HUDEP-2 (cell line): ENCODE results near the gene FRMPD2.

Source experiments
- DNase-seq, 76 experiments: peaks; one replicate each; lab custom pipeline; 2025; ENCODE audit not compliant: unreplicated experiment in 76 of 76; lab: John Stamatoyannopoulos, UW

The FRMPD2 gene, protein sequence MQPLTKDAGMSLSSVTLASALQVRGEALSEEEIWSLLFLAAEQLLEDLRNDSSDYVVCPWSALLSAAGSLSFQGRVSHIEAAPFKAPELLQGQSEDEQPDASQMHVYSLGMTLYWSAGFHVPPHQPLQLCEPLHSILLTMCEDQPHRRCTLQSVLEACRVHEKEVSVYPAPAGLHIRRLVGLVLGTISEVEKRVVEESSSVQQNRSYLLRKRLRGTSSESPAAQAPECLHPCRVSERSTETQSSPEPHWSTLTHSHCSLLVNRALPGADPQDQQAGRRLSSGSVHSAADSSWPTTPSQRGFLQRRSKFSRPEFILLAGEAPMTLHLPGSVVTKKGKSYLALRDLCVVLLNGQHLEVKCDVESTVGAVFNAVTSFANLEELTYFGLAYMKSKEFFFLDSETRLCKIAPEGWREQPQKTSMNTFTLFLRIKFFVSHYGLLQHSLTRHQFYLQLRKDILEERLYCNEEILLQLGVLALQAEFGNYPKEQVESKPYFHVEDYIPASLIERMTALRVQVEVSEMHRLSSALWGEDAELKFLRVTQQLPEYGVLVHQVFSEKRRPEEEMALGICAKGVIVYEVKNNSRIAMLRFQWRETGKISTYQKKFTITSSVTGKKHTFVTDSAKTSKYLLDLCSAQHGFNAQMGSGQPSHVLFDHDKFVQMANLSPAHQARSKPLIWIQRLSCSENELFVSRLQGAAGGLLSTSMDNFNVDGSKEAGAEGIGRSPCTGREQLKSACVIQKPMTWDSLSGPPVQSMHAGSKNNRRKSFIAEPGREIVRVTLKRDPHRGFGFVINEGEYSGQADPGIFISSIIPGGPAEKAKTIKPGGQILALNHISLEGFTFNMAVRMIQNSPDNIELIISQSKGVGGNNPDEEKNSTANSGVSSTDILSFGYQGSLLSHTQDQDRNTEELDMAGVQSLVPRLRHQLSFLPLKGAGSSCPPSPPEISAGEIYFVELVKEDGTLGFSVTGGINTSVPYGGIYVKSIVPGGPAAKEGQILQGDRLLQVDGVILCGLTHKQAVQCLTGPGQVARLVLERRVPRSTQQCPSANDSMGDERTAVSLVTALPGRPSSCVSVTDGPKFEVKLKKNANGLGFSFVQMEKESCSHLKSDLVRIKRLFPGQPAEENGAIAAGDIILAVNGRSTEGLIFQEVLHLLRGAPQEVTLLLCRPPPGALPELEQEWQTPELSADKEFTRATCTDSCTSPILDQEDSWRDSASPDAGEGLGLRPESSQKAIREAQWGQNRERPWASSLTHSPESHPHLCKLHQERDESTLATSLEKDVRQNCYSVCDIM (N-terminal part only)

GRCh38 chr10:48274636-48275035 is at the start of gene FRMPD2:
Gene FRMPD2, minus strand, starts transcription at chr10:48274696. Its CDS starts 129 bp downstream, at chr10:48274567.
- DNase-seq: no peak

DNA sequence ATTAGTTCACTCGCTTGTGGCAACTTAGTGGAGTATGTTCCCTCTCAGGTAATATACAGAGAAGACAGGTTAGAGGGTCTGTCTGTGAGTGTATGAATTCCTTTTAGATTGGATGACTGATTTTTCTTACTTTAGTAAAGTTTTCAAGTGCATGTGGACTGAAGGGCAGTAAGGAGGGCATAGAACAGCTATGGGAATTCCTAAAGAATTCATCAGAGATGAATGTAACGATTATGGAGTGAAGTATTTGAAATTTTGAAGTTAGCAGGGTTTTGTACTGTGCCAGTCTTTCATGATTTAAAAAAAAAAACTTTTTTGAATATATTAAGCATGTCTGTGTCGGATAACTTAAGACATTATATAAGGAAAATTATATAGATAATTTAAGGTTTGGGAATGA is 47.5 kb upstream of the FRMPD2 start:
- no peak for DNase-seq

GRCh38 chr10:48317321-48317990 is 43.0 kb upstream of the FRMPD2 start:
- DNase-seq: no peak

DNA sequence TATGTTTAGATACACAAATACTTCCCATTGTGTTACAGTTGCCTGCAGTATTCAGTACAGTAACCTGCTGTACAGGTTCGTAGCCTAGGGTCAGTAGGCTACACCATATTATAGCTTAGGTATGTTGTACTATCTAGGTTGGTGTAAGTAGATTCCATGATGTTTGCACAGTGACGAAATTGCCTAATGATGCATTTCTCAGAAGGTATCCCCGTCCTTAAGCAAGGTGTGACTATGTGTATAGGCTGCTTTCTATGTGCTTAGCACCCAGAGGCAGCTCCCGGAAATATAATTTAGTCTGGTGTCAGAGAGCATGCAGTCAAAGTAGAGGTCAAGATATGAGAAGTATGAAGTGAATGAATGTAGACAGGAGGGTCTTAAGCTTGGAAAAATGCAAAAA is 41.7 kb upstream of the FRMPD2 start:
- DNase-seq: no peak

DNA sequence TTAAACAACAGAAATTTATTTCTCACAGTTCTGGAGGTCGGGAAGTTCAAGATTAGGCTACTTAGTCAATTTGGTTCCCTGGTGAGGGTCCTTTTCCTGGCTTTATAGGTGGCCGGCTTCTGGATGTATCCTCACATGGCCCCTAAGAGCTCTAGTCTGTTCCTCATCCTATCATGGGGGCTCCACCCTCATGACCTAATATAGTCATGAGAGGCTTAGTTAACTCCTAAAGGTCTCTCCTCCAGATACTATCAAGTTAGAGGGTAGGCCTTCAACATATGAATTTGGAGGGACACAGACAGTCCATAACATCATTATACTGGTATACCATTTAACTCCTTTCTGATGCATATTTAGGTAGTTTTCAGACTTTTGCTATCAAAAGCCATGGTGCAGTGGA is 39.6 kb upstream of the FRMPD2 start:
- DNase-seq: peak in 1 of 76 experiments; percentile 7

DNA sequence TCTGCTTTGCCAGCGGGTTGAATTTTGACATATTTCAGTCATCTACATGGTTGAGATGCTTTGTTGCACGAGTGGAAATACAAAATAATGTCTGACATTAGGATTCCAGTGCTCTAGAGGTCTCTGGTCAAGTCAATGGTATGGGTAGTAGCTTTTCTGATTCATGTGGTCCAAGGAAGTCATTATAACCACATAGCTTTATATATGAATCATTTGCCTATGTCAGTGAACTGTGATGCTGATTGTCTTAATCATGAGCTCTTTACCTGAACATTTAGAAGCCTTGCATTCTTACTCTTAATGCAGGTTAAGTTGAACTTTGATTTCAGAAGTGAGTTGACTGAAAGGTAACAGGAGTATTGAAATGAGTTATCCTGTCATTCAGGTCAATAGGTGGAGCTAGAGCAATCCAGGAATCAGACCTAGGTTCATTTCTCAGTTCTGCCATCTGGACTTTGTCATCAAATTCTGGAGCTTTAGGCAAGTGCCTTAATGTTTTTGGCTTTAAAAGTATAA is 35.3 kb upstream of the FRMPD2 start:
- DNase-seq: no peak

GRCh38 chr10:48307711-48308018 is 33.2 kb upstream of the FRMPD2 start:
- DNase-seq: no peak

- peak in 34 of 76 experiments; percentile 14 to 70 (median 40) for DNase-seq
Measured at GRCh38 chr10:48306870-48307710, 32.6 kb upstream of the FRMPD2 start.

- peak in 75 of 76 experiments; percentile 27 to 94 (median 88) for DNase-seq
Measured at GRCh38 chr10:48306265-48306869, 31.9 kb upstream of the FRMPD2 start, which contains the start of gene MAPK8. Gene MAPK8, plus strand, starts transcription at chr10:48306677. Its CDS starts 94,984 bp downstream, at chr10:48401661.

GRCh38 chr10:48305905-48306264 is 31.4 kb upstream of the FRMPD2 start:
- no peak for DNase-seq

DNA sequence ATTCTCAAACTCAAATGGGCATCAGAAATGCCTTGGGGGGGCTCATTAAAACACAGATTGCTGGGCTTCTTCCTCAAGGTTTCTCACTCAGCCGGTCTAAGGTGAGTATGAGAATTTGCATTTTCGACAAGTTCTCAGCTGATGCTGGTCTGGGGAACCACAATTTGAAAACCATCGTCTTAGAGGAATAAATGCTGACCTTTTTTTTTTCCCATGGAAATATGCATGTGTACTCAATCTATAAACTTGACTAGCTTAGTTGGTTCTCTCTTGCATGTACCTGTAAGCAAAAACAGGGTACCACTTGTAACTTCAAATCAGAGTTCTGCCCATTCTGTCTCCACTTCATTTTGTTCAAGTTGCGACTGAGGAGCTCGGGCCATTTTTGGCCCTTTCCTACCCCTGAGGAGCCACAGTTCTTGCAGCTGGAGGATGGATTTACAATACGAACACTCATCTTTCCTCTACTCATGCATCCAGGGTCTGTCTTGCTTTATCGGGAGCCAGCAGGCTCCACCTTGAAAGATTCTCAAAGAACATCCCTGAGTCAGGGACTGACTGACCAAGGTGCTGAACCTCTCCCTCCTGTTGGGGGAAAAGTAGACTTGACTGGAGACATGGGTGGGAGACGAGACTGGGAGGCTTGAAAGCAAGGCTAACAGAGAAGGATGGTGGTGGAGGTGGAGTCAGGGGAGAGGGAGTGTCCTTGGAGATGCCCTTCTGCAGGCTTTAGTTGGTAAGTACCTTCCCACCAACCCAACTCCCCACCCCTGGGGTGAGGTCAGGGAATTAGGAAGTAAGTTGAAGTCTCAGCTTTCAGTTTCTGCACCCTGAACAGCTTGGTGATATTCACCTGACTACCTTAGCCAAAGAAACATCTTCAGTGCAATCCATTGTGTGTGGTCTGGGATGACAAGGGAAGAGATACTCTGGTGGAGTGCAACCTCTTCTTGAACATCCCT is 28.3 kb upstream of the FRMPD2 start:
- DNase-seq: no peak

- no peak for DNase-seq
Measured at GRCh38 chr10:48300556-48300955, 26.1 kb upstream of the FRMPD2 start.

DNA sequence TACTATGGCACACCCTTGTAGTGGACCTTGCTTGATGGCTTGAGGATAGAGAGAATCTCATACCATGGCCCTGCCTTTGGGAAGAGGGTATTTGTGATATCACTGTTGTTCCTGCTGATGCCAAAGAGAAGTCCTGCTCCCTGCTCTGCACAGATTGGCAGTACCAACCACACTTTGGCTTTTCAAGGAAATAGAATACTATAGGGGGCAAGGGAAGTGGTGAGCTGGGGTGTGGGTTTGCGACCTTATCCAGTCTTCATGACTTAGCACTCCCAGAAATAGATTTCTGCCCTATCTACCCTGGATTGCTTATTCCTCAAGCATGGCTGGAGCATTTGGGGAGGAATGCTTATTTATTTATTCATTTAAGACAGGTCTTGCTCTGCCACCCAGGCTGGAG is 25.2 kb upstream of the FRMPD2 start:
- DNase-seq: no peak

GRCh38 chr10:48299066-48299465 is 24.6 kb upstream of the FRMPD2 start:
- DNase-seq: no peak

DNA sequence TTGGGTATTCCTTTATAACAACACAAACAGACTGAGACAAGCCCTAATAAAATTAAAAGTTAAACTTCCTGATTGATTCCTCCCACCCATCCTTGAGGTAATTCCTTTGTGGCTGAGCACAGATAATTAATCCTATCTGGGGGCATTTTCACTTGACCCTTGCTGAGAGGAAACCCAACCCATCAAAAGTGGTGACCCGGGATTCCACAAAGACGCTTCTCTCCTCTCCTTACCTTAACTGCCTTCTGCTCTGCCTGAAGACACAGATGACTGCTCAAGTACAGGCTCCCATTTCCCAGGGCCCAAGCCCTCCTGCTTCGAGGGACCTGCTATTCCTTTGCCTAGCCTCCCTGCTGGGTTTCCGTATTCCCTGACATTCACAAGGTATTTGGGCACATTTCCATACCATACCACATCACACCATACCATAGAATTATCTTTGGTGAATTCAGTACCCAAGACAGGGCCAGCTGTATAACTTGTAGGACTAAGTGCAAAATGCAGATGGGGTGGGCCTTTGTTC is 22.1 kb upstream of the FRMPD2 start:
- DNase-seq: no peak

- no peak for DNase-seq
Measured at GRCh38 chr10:48294431-48294830, 19.9 kb upstream of the FRMPD2 start.

DNA sequence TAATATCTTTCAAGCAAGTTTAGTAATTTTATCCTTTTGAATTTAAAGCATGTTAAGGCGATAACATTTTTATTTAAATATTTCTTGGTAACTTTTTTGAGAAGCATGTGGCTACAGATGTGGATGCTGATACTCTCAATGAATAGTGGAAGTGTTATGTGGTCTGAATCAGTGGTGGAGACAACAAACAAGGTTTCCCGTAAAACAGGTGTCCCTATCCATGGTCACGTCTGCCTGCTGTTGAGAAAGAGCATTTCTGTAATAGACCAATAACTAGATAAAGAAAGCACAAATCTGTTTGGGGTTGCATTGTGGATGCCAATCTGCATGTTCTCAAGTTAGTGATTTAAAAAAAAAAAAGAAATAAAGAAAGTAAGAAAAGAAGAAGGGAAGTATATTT is 18.1 kb upstream of the FRMPD2 start:
- no peak for DNase-seq

GRCh38 chr10:48291190-48291589 is 16.7 kb upstream of the FRMPD2 start:
- DNase-seq: no peak
